ENCODE measurements around the gene RERE.
A peak's percentile ranks its signal among the peaks of the same experiment; 100 is the strongest.

Gene RERE

DNA sequence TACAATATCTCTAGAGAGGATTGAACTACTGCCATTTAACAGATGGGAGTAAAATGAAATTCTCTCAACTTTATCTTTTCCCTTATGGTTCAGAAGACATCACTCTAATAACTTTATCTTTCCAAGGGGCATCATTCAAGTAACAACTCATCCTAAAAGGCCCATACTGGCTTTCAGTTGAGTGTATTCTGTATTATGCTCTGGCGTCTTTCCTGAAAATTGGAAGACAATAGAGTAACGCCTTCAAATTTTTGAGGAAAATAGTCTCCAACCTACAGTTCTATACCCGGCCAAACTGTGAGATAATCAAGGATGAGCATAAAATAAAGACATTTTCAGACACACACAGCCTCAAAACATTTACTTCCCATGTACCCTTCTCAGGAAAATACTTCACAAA, 103.3 kb downstream of the RERE start:
- no peak for TF ChIP-seq CTCF (IDR thresholded peaks at IDR 0.05; ENCODE audit: low read depth, low read length)

DNA sequence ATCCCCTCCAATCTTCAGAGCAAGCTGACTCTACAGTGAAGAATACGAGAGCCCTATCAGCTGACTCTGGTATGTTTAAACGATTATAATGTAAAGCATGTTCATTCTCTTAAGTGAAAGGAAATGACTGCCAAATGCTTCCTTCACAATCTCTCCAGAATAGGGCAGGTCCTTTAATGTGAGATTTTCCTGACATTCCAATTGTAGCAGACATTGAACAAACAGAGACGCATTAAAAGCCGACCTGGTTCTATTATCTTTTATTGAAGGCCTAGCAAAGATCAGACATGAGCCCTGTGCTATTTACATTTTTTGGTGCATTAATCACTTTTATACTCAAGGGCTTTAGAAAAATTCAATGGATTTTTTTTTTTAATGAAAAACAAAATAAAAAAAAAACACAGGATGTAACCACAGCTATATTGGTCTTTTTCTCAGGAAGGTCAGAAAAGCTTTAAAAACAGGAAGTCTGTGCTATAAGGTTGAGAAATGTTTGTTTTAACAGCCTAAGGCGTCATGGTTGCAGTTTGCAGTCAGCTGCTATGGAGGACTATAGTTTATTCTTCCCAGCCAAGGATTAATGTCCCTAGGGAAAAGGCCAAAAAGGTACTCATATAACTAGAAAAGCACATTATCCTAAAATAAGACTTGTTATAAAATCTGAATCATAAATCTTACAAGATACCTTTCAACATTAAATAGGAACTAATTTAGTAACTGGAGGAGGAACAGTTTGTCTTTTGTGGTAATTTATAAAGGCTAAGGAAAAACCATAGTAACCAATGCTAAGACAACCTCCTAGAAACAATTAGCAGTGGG, 104.8 kb downstream of the RERE start:
- TF ChIP-seq CTCF (IDR thresholded peaks at IDR 0.05; ENCODE audit: low read depth, low read length): no peak
- DNase-seq (ENCODE audit: extremely low read depth, low read depth): peak; percentile 35

More for the DNA sequence above, 103.3 kb downstream of the RERE start:
- DNase-seq (ENCODE audit: extremely low read depth, low read depth): no peak

- no peak for TF ChIP-seq CTCF (IDR thresholded peaks at IDR 0.05; ENCODE audit: low read depth, low read length)
- DNase-seq (ENCODE audit: extremely low read depth, low read depth): no peak
Observed at GRCh38 chr1:8711873-8712412, 105.5 kb downstream of the RERE start.

- DNase-seq (ENCODE audit: extremely low read depth, low read depth): no peak
- TF ChIP-seq CTCF (IDR thresholded peaks at IDR 0.05; ENCODE audit: low read depth, low read length): no peak
Observed at GRCh38 chr1:8711151-8711550, 106.3 kb downstream of the RERE start.

- DNase-seq (ENCODE audit: extremely low read depth, low read depth): no peak
- TF ChIP-seq CTCF (IDR thresholded peaks at IDR 0.05; ENCODE audit: low read depth, low read length): no peak
Observed at GRCh38 chr1:8708259-8708658, 109.2 kb downstream of the RERE start.

DNA sequence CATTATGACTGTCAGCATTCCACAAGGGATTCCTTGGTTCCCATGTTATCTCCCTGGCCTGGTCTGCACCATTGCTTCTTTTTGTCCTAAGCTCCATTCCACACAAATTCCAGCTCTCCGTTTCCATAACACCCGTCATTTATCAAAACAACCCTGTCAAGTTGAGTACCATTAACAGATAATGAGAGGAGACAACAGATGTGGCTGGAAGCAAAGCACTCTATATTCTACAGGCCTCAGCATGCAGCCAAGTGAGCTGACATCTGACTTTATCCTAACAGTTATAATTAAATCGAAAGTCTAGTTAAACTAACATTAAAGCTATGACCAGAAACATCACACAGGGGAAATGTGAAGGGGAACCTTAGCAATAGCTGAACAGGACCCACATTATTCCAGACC, 110.4 kb downstream of the RERE start:
- DNase-seq (ENCODE audit: extremely low read depth, low read depth): no peak
- TF ChIP-seq CTCF (IDR thresholded peaks at IDR 0.05; ENCODE audit: low read depth, low read length): no peak

DNA sequence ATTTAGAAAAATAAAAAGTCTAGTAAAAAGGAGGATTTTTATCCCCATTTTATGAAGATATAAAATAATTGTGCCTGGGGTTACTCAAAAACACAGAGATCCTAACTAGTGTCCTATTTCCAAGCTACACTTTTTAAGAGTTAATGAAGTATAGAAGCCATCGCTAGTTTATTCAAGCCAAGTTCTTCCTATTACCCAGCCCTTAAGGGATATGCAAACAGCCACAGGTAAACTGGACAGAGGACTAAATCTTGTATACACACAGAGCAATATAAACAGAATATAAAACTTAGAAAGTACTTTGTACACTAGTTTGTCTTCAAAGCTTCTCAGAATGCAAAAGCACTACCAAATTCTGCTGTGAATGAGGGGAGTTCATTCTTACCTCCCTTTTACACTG, 111.1 kb downstream of the RERE start:
- DNase-seq (ENCODE audit: extremely low read depth, low read depth): no peak

More for the DNA sequence above, 111.1 kb downstream of the RERE start:
- no peak for TF ChIP-seq CTCF (IDR thresholded peaks at IDR 0.05; ENCODE audit: low read depth, low read length)
